AG04450 (cell line): Measurements from ENCODE around the gene PPM1H. TPM values are rescaled to one million over a fixed set of nuclear protein-coding genes. Genes with fewer than 3 reads are reported as not detected.
"Not testable (repeated sequence)": the region's sequence is repeated elsewhere in the genome, so short reads cannot be mapped to it uniquely, and the experiment has no call there.

Experiments used
- CTCF ChIA-PET: fragments of 300-600, 350-600 bp; formaldehyde crosslinking; extraction: SDS; loops from one replicate; lab custom pipeline; 2022; ENCODE audit warnings: antibody characterized with exemption, inconsistent platforms; lab: Charles Lee
- POLR2A ChIA-PET: fragments of 350-600 bp; formaldehyde crosslinking; extraction: SDS; loops from one replicate; lab custom pipeline; 2021; ENCODE audit warnings: antibody characterized with exemption, inconsistent platforms; lab: Yijun Ruan, JAX
- DNase-seq: peaks from one replicate; pipeline ENCODE4 v3.0.0-alpha.2; 2011; ENCODE audit warnings: low read depth, low spot score
- H3K27ac ChIP-seq: one replicate; pipeline ENCODE4 v1.5.1; 2012; ENCODE audit warnings: low read depth, low read length, control low read depth
- H3K27me3 ChIP-seq: one replicate; pipeline ENCODE4 v1.6.0; 2012; ENCODE audit warnings: low read length; ENCODE audit not compliant: control insufficient read depth, insufficient read depth
- H3K4me3 ChIP-seq: 2 replicates; pipeline ENCODE4 v1.5.1; 2011; ENCODE audit warnings: mild to moderate bottlenecking, low read depth, low read length, control low read depth
- H3K9me3 ChIP-seq: 2 replicates; pipeline ENCODE4 v1.5.1; 2012; ENCODE audit warnings: low read length; ENCODE audit not compliant: control insufficient read depth, insufficient read depth
- polyA plus RNA-seq: library from polyadenylated mRNA; depleted of rRNA; stranded (reverse); fragments of >200 nt; gene quantifications from 2 replicates; pipeline ENCODE4 v1.2.3, GENCODE V29; 2011
- TF ChIP-seq, protein P1 (sequence below): IDR thresholded peaks from 2 replicates; pipeline ENCODE4 v1.5.1; 2011; ENCODE audit warnings: low read depth, low read length, control low read depth, inconsistent platforms

The PPM1H gene
- polyA plus RNA-seq, 1 experiment, result 0.12 TPM

DNA sequence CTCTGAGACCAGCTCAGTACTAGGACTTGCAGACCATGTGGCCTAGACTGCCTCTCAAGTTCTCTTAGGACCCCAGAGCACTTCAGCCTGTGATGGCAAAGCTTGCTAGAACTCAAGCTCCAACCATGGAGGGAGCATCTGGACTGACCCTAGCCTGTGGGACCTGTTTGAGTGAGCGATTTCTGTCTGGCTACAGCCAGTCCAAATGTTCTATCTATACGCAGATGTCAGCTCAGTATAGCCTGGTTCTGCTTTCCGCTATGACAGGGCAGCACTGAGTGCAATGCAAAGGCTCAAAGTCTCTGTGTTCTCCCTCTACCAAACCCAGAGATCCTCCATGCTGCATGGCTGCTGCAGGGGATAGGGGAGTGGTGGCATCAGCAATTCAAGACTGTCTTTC lies 20.7 kb upstream of the PPM1H start:
- H3K27me3 ChIP-seq, result peaks cover 4% of the 10 kb centered on the region
- no peak overlapping the region for H3K4me3 ChIP-seq
- POLR2A ChIA-PET, result no interaction called here
- CTCF ChIA-PET, result no interaction called here
- DNase-seq, result no peak
- no peak overlapping the region for H3K27ac ChIP-seq
- H3K9me3 ChIP-seq, result no peaks in the 10 kb centered on the region
- TF ChIP-seq, protein P1, sequence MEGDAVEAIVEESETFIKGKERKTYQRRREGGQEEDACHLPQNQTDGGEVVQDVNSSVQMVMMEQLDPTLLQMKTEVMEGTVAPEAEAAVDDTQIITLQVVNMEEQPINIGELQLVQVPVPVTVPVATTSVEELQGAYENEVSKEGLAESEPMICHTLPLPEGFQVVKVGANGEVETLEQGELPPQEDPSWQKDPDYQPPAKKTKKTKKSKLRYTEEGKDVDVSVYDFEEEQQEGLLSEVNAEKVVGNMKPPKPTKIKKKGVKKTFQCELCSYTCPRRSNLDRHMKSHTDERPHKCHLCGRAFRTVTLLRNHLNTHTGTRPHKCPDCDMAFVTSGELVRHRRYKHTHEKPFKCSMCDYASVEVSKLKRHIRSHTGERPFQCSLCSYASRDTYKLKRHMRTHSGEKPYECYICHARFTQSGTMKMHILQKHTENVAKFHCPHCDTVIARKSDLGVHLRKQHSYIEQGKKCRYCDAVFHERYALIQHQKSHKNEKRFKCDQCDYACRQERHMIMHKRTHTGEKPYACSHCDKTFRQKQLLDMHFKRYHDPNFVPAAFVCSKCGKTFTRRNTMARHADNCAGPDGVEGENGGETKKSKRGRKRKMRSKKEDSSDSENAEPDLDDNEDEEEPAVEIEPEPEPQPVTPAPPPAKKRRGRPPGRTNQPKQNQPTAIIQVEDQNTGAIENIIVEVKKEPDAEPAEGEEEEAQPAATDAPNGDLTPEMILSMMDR, result no peak

DNA sequence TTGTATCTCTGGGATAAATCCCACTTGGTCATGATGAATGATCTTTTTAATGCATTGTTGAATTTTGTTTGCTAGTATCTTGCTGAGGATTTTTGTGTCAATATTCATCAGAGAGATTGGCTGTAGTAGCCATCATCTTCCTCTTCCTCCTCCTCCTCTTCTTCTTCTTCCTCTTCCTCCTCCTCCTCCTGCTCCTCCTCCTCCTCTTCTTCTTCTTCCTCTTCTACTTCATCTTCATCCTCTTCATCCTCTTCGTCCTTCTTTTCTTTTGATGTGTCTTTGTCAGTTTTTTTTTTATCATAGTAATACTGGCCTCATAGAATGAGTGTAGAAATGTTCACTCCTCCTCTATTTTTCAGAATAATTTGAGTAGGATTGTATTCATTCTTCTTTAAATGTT lies 15.4 kb upstream of the PPM1H start:
- Histone ChIP-seq H3K27me3 (peaks cover 4% of the 10 kb centered on the region), H3K9me3 (no peaks in the 10 kb centered on the region), H3K4me3 (no peak overlapping the region), H3K27ac (no peak overlapping the region)
- TF ChIP-seq, protein P1, result no peak
- ChIA-PET POLR2A (no interaction called here), CTCF (no interaction called here)
- no peak for DNase-seq

DNA sequence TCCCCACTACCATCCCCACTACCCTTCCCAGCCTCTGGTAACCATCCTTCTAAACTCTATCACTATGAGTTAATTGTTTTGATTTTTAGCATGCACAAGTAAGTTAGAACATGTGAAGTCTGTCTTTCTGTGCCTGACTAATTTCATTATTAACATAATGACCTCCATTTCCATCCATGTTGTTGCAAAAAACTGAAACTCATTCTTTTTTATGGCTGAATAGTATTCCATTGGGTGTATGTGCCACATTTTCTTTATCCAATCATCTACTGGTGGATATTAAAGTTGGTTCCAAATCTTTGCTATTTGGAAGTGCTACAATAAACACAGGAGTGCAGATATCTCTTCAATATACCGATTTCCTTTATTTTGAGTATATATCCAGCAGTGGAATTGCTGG lies 13.2 kb upstream of the PPM1H start:
- POLR2A ChIA-PET, result no interaction called here
- Histone ChIP-seq H3K27ac (no peak overlapping the region), H3K4me3 (no peak overlapping the region), H3K27me3 (peaks cover 7% of the 10 kb centered on the region), H3K9me3 (no peaks in the 10 kb centered on the region)
- TF ChIP-seq, protein P1, result no peak
- DNase-seq, result no peak
- CTCF ChIA-PET, result interaction anchor here (0.5 kb wide), 1 partner anchor 141 kb away, joined by 5 read pairs; no protein-coding TSS in a partner anchor

DNA sequence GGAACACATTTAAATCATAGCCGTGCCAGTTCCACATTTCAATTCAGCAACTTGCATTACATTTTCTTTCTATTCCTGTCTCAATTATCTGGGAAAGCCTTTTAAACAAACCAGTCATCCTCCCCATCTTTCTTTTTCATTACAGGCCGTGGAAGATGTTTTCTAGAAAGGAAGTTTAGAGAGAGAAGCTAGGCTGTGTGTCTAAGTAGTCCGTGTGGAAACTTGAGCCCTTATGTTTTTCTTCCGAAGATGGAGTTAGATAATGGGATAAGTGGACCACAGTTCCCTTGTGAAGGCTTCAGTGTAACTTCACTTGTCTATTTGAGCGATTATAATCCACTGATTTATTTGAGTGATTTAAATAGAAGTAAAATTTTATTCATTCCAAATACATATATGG lies 12.4 kb upstream of the PPM1H start:
- H3K27ac ChIP-seq, result no peak overlapping the region
- no peak for DNase-seq
- TF ChIP-seq, protein P1, result no peak
- no peaks in the 10 kb centered on the region for H3K9me3 ChIP-seq
- ChIA-PET CTCF (no interaction called here), POLR2A (no interaction called here)
- H3K27me3 ChIP-seq, result peaks cover 5% of the 10 kb centered on the region
- no peak overlapping the region for H3K4me3 ChIP-seq

DNA sequence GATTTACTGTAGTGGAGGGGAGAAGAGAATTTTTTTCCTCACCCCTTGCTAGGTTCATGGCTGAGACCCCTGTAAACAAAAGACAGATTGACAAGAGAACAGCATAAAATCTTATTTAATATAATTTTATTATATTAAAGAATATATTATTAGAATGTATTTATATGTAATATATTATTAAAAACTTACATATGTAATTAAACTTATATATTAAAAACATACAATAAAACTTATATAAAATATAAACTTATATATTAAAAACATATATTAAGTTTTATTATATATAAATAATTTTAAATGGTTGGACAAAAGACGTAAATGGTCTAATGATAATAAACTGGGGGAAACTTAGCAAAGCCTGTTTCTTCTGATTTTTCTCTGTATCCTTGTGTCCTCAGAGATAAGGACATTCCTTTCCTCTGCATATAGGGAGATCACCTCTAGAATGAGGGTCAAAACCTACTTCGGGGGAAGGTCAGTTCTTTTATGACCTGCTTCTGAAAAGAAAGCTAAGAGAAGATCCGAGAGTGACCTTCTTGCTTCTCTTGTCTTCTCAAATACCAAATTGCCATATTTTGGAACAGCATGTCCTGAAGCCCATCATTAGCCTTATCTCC lies 8.9 kb upstream of the PPM1H start:
- CTCF ChIA-PET, result no interaction called here
- Histone ChIP-seq H3K9me3 (no peaks in the 10 kb centered on the region), H3K4me3 (no peak overlapping the region), H3K27ac (no peak overlapping the region), H3K27me3 (peaks cover 5% of the 10 kb centered on the region)
- TF ChIP-seq, protein P1, result no peak
- no peak for DNase-seq
- POLR2A ChIA-PET, result no interaction called here

DNA sequence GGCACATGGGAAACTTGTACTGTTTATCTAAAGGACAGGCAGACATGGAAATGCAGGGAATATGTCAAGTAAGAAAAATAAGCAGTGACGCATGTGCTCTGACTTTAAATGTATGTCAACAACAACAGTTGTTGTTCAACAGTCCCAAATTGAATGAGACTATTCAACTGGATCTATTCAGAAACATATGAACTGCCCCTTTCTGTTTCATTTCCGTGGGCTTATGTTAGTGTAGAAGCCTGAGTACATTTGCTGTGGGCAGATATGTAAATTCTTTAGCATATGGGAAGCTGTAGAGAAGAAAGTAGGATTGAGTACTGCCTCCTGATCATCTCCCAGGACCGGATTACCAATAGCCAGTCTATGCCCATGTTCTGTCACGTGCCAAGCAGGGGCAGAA lies 7.4 kb upstream of the PPM1H start:
- CTCF ChIA-PET, H3K27ac ChIP-seq: not testable (repeated sequence)

More for the DNA sequence above, 7.4 kb upstream of the PPM1H start:
- H3K4me3 ChIP-seq, H3K27me3 ChIP-seq, H3K9me3 ChIP-seq, DNase-seq, POLR2A ChIA-PET: not testable (repeated sequence)
